Nucleus accumbens (tissue), 56 donors: ENCODE results near the gene CYP3A5.
A peak's percentile ranks its signal among the peaks of the same experiment; 100 is the strongest.
"Not testable (repeated sequence)": the region's sequence is repeated elsewhere in the genome, so short reads cannot be mapped to it uniquely, and the experiment has no call there.

ENCODE experiments used
- DNase-seq, 56 donors: peaks; one replicate each; lab custom pipeline; 2025; lab: John Stamatoyannopoulos, UW

The CYP3A5 gene

GRCh38 chr7:99679400-99680191 is at the start of gene CYP3A5:
Gene CYP3A5, minus strand, starts transcription at chr7:99679996. Its CDS starts 100 bp downstream, at chr7:99679896.
- peak in 1 of 56 donors; percentile 1 for DNase-seq

DNA sequence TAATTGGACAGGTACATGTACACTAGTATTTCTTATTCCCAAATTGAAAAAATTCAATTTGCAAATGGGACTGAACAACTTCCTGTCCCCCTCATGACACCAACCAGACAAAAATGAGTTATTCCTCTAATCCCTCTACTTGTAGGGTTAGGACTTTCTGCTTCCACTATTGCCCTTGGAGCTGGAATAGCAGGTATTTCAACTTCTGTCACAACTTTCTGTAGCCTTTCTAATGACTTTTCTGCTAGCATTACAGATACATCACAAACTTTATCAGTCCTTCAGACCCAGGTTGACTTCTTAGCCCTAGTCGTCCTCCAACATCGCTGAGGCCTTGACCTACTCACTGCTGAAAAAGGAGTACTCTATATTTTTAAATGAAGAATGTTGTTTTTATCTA is 48.8 kb upstream of the CYP3A5 start:
- no peak for DNase-seq

- DNase-seq, result not testable (repeated sequence)
Observed at GRCh38 chr7:99723201-99723600, 43.4 kb upstream of the CYP3A5 start.

GRCh38 chr7:99720800-99721595 is 41.2 kb upstream of the CYP3A5 start:
- DNase-seq, result no peak

- DNase-seq, result no peak
Observed at GRCh38 chr7:99719996-99720769, 40.4 kb upstream of the CYP3A5 start.

DNA sequence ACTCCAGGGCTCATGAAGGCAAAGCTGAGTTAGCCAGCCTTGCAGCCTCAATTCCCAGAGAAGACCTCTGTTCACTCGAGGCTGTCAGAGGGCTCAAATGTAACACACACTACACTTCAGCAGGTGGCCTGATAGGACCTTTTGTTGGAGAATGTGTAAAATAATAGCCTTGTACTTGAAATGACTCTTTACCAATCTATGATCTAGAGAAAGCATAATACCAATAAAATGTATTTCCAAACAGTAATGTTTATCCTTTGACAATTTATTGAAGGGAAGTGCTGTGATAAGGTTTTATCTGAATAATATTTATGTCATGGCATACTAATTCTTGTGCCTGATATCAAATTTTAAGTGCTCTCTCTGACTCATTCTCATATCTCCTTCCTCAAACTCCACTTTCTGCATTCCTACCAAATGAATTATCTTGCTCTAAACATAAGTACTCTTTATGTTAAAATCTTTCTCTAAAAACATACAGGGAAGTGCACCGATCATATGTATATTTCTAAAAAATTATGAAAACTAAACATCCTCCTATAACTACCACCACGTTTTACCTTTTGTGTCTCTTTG is 34.3 kb upstream of the CYP3A5 start:
- DNase-seq, result no peak

DNA sequence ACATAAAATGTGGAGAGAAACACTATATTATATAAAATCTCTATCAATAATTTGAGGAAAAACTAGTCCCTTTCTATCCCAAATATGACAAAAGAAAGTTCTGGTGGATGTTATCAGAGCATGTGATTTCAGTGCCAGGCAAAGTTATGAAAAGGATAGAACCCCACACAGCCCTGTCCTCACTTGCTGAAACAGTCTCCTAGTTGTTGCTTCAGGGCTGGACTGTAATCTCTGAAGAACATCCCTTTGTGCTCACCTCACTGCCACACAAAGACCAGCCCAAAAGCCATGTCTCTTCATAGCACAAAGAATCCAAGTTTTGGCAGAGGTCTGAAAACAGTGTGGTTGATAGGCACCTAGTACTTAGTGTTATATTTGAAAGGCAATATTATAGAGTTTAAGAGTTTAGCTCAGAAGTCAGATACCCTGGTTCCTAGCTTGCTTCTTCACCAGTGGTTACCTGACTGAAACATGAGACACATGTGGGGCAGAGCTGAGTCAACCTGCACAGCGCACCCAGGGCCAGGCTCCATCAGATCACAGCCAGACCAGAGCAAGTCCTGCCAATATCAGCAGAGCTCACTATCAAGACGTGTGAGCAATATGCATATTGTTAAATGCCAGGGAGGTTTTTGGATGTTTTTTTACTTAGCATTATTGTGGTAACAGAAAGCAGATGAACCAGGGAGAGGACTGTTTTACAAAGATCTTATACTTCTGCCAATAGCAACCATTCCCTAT is 30.2 kb upstream of the CYP3A5 start:
- DNase-seq, result no peak

DNA sequence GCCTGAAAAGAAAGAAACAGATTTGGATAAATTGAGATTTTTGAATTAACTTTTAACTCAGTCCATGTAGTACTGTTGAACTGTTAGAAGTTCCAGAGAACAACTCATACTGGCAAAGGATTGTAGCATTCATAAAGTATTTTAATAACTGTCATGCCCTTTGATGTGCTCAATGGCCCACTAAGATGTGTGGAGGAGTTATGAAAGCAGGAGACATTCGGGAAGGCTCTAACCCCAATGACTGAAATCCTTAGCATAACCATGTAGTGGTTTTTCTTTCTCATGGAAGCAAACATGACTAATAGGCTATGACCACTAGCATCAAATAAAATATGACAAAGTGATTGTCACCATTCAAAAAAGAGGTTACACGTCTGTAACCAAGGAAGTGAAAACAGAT is 29.5 kb upstream of the CYP3A5 start:
- DNase-seq, result no peak

GRCh38 chr7:99707096-99707495 is 27.3 kb upstream of the CYP3A5 start:
- DNase-seq, result no peak

- DNase-seq, result no peak
Observed at GRCh38 chr7:99699946-99700345, 20.1 kb upstream of the CYP3A5 start.

DNA sequence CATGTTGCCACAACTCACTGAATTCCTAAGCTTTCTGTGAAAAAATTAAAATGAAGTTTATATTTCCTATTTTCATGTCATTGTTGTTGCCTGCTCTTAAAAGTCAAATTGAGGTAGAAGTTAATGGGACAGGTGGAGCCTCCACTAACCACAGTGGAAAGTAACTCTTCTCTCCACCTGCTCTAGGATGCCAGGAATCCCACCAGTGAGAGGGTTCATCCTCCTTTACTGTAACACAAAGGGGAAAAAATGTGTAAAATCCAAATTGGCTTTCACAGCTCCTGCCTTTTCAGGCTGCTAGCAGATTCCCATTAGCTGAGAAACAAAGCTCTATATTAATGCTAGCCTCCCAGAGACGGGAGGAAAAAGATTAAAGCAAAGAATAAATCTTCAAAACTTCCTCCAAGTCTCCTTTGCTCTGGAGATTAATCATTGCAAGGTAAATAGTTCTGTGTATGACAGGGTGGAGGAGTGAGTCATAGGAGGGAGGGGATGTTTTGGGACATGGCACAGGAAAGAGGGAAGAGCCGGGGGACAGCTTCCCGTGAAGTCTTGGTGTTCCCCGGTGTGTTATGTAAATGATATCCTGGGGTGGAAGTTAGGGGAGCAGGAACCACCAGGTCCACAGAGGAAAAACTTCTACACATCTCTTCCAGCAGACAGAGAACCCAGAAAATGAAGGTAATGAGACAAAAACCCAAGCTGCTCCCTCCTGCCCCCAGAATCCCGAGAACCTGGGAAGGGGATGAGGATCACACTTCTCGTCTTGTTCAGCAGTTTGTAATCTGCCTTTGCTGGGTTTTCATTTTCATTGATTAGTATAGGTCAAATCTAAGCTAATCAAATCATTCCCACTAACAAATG is 19.3 kb upstream of the CYP3A5 start:
- not testable (repeated sequence) for DNase-seq

DNA sequence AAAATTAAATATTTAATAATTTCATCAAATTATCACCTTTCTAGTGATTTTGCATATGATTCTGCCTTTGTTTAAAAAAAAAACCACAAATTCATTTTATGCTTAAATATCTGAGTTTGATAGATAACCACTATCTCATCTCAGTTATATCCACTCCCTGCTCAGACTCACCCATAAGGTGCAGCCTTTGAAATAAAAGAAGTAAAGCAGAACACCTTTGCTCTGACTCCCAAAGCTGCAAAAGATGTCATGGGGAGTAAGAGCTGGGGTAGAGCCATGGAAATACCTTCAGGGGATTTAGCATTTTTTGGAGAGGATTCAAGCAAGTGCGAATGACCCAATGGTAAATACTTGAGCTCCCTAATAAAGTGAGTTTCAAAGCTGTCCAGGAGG is 15.1 kb upstream of the CYP3A5 start:
- DNase-seq, result no peak

DNA sequence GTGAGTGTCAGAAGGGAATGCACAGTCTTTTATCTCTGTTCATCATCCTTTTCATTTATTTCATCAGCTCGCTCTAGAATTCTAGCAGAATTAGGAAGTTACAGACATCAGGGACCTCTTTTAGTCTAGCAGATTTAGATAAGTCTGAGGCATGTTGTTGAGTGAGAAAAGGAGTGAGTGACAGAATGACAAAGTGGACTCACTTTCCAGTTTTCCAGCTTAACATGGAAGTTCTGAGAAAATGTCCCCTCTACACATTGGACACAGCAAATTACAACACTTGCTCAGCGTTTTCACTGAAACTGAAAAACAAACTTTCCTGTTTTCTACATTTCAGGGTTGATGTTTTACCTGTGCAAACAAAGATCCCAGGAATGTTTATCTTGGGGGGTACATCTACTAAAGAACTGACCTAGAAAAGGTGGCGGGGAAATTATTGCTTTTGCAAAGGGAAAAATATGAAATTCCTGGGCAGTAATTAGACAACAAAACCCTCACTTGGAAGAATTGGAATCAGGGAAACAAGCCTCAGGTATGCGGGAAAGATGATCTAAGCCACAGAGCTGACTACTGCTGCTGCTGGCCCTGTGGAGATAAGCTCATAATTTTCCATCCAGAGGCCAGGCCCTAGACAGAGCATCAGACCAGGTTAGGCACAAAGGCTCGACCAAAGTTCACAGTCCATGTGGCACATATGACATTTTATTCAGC is 14.6 kb upstream of the CYP3A5 start:
- DNase-seq, result no peak

DNA sequence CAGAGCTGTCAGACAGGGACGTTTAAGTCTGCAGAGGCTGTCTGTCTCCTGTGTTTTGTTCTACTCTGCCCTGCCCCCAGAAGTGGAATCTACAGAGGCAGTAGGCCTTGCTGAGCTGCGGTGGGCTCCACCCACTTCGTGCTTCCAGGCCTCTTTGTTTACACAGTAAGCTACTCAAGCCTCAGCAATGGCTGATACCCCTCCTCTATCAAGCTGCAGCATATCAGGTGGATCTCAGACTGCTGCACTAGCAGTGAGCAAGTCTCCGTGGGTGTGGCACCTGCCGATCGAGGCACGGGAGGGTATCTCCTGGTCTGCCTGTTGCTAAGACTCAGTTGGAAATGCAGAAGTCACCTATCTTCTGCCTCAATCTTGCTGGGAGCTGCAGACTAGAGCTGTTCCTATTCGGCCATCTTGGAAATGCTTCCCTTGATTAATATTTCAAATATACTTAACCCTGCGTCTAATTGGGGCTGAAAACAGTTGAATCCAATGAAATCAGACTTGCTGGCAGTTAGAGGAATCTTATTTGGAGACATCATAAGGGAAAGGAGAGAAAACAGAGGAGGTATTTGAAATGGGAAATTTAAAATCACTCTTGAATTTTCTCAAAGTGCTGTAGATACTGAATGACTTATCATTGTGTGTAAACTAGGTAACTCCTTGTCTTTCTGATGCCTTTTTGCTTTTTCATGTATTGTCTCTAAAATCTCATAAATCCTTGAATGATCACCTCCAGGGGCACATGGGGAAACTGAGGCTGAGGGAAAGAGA is 13.8 kb upstream of the CYP3A5 start:
- no peak for DNase-seq

- DNase-seq, result no peak
Observed at GRCh38 chr7:99693100-99693426, 13.3 kb upstream of the CYP3A5 start.

DNA sequence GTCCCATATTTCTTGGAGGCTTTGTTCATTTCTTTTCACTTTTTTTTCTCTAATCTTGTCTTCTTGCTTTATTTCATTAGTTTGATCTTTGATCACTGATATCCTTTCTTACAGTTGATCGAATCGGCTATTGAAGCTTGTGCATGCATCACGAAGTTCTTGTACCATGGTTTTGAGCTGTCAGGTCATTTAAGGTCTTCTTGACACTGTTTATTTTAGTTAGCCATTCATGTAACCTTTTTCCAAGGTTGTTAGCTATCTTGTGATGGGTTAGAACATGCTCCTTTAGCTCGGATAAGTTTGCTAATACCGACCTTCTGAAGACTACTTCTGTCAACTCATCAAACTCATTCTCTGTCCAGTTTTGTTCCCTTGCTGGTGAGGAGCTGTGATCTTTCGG is 12.8 kb upstream of the CYP3A5 start:
- not testable (repeated sequence) for DNase-seq

DNA sequence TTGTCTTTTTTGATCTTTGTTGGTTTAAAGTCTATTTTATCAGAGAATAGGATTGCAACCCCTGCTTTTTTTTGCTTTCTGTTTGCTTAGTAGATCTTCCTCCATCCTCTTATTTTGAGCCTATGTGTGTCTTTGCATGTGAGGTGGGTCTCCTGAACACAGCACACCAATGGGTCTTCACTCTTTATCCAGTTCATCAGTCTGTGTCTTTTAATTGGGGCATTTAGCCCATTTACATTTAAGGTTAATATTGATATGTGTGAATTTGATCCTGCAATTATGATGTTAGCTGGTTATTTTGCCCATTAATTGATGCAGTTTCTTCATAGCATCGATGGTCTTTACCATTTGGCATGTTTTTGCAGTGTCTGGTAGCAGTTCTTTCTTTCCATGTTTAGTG is 11.9 kb upstream of the CYP3A5 start:
- DNase-seq, result not testable (repeated sequence)

DNA sequence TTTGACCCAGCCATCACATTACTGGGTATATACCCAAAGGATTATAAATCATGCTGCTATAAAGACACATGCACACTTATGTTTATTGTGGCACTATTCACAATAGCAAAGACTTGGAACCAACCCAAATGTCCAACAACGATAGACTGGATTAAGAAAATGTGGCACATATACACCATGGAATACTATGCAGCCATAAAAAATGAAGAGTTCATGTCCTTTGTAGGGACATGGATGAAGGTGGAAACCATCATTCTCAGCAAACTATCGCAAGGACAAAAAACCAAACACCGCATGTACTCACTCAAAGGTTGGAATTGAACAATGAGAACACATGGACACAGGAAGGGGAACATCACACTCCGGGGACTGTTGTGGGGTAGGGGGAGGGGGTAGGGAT is 11.1 kb upstream of the CYP3A5 start:
- not testable (repeated sequence) for DNase-seq
